Neural cell (in vitro differentiated cells): ENCODE results near the gene GRPEL2. TPM values are rescaled to one million over a fixed set of nuclear protein-coding genes. Genes with fewer than 3 reads are reported as not detected.

ENCODE experiments used
- H2AFZ ChIP-seq: fragments of 200-600, 300-800 bp; sonication (generic), shearing (Covaris generic); 2 replicates; pipeline ENCODE4 v1.6.0; 2014; ENCODE audit warnings: low read depth, mild to moderate bottlenecking, antibody characterized with exemption, low read length, moderate library complexity
- H3F3A ChIP-seq: fragments of 200-600 bp; shearing (Covaris generic); 2 replicates; pipeline ENCODE4 v1.6.1; 2016; ENCODE audit warnings: mild to moderate bottlenecking, moderate library complexity, mixed read lengths, antibody characterized with exemption, low read length; ENCODE audit not compliant: insufficient read depth, poor library complexity, severe bottlenecking
- H3K27ac ChIP-seq: fragments of 200-600, 300-800 bp; sonication (generic), shearing (Covaris generic); 2 replicates; pipeline ENCODE4 v1.5.1; 2014; ENCODE audit warnings: mild to moderate bottlenecking, low read length, moderate library complexity
- H3K27me3 ChIP-seq: fragments of 300-800, 200-600 bp; sonication (generic), shearing (Covaris generic); 2 replicates; pipeline ENCODE4 v1.6.0; 2014; ENCODE audit warnings: mild to moderate bottlenecking, low read depth, low read length, moderate library complexity; ENCODE audit not compliant: insufficient read depth
- H3K36me3 ChIP-seq: fragments of 300-800, 200-600 bp; sonication (generic), shearing (Covaris generic); 2 replicates; pipeline ENCODE4 v1.5.1; 2014; ENCODE audit warnings: mild to moderate bottlenecking, antibody characterized with exemption, low read length, moderate library complexity; ENCODE audit not compliant: insufficient read depth
- H3K4me2 ChIP-seq: fragments of 300-800, 200-600 bp; sonication (generic), shearing (Covaris generic); 2 replicates; pipeline ENCODE4 v1.6.0; 2014; ENCODE audit warnings: mild to moderate bottlenecking, low read length
- H3K4me3 ChIP-seq: fragments of 300-800, 200-600 bp; sonication (generic), shearing (Covaris generic); 2 replicates; pipeline ENCODE4 v1.5.1; 2014; ENCODE audit warnings: mild to moderate bottlenecking, low read length, moderate library complexity
- H3K79me2 ChIP-seq: fragments of 200-600 bp; shearing (Covaris generic); replicated peaks from 2 replicates; pipeline ENCODE4 v1.6.0; 2014; ENCODE audit warnings: mild to moderate bottlenecking, low read length, moderate library complexity; ENCODE audit not compliant: insufficient read depth
- H3K9ac ChIP-seq: fragments of 300-800, 200-600 bp; sonication (generic), shearing (Covaris generic); 2 replicates; pipeline ENCODE4 v1.6.1; 2016; ENCODE audit warnings: mild to moderate bottlenecking, low read length, mixed read lengths
- H3K9me2 ChIP-seq: fragments of 200-600 bp; shearing (Covaris generic); 2 replicates; pipeline ENCODE4 v1.6.1; 2016; ENCODE audit warnings: mild to moderate bottlenecking, low read length, mixed read lengths; ENCODE audit not compliant: insufficient read depth
- H3K9me3 ChIP-seq: fragments of 200-600, 300-800 bp; sonication (generic), shearing (Covaris generic); 2 replicates; pipeline ENCODE4 v1.6.1; 2016; ENCODE audit warnings: mild to moderate bottlenecking, mixed run types, low read length, moderate library complexity, mixed read lengths
- H4K20me1 ChIP-seq: fragments of 200-600 bp; shearing (Covaris generic); 2 replicates; pipeline ENCODE4 v1.6.1; 2016; ENCODE audit warnings: mild to moderate bottlenecking, mixed run types; ENCODE audit not compliant: insufficient read depth
- CTCF ChIP-seq: fragments of 450-650 bp; IDR thresholded peaks from 2 replicates; pipeline ENCODE4 v1.5.1; 2014; ENCODE audit warnings: antibody characterized with exemption, mild to moderate bottlenecking, moderate library complexity; ENCODE audit not compliant: poor library complexity, severe bottlenecking
- EP300 ChIP-seq: fragments of 450-650 bp; conservative IDR thresholded peaks from 2 replicates; pipeline ENCODE4 v1.6.1; 2014; ENCODE audit warnings: antibody characterized with exemption, mild to moderate bottlenecking, moderate library complexity; ENCODE audit not compliant: poor library complexity, severe bottlenecking
- EZH2 ChIP-seq: fragments of 200-600, 300-800 bp; shearing (Covaris generic), sonication (generic); IDR thresholded peaks from 2 replicates; pipeline ENCODE4 v1.6.1; 2014; ENCODE audit warnings: antibody characterized with exemption, low read length, borderline replicate concordance, mild to moderate bottlenecking; ENCODE audit not compliant: insufficient read depth, poor library complexity, severe bottlenecking
- MXI1 ChIP-seq: fragments of 450-650 bp; conservative IDR thresholded peaks from 2 replicates; pipeline ENCODE4 v1.6.1; 2014; ENCODE audit warnings: antibody characterized with exemption, mild to moderate bottlenecking; ENCODE audit not compliant: poor library complexity, severe bottlenecking
- POLR2AphosphoS5 ChIP-seq: IDR thresholded peaks from 2 replicates; pipeline ENCODE4 v1.6.1; 2012
- RAD21 ChIP-seq: fragments of 450-650 bp; conservative IDR thresholded peaks from 2 replicates; pipeline ENCODE4 v1.6.1; 2014; ENCODE audit warnings: antibody characterized with exemption, mild to moderate bottlenecking, moderate library complexity
- SMC3 ChIP-seq: fragments of 450-650 bp; conservative IDR thresholded peaks from 2 replicates; pipeline ENCODE4 v1.6.1; 2014; ENCODE audit warnings: antibody characterized with exemption, mild to moderate bottlenecking, moderate library complexity; ENCODE audit not compliant: poor library complexity
- TAF1 ChIP-seq: IDR thresholded peaks from 2 replicates; pipeline ENCODE4 v1.6.1; 2012; ENCODE audit warnings: low read depth
- polyA plus RNA-seq: library from polyadenylated mRNA; depleted of rRNA; stranded (reverse); fragments of >200 nt; gene quantifications from 2 replicates; pipeline ENCODE4 v1.2.3, GENCODE V29; 2014
- TF ChIP-seq, protein P1 (sequence below): IDR thresholded peaks from 2 replicates; pipeline ENCODE4 v1.6.1; 2012; ENCODE audit warnings: borderline replicate concordance

GRPEL2 gene
- polyA plus RNA-seq, 1 donor from 2014 or later: 19.3 TPM

DNA sequence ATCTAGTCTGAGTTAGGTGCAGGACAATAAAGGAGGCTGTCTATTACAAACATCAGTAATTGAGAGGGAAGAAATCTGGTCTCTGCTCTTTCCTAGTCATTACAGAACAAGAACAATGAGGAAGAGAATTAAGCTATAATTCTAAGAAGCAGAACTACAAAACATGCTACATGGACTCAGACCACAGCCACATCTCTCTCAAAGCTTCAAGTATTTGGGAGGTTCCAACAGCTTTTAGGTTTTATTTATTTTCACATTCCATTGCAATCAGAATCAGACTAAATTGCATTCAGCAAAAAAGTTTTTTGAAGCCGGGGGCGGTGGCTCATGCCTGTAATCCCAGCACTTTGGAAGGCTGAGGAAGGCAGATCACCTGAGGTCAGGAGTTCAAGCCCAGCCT is 1.1 kb upstream of the GRPEL2 start:
- Histone ChIP-seq H3K4me2 (no peak overlapping the region), H3K9ac (peak overlapping the region; percentile 71), H3F3A (no peaks in the 10 kb centered on the region), H3K36me3 (no peaks in the 10 kb centered on the region), H3K9me3 (no peaks in the 10 kb centered on the region), H4K20me1 (no peaks in the 10 kb centered on the region), H3K27ac (peak overlapping the region; percentile 86), H3K4me3 (peak overlapping the region; percentile 80), H3K27me3 (no peaks in the 10 kb centered on the region), H3K9me2 (no peaks in the 10 kb centered on the region), H3K79me2 (peaks cover 10% of the 10 kb centered on the region), H2AFZ (no peak overlapping the region)
- TF ChIP-seq SMC3 (no peak), MXI1 (no peak), EZH2 (no peak), EP300 (no peak), TAF1 (no peak), CTCF (no peak), RAD21 (no peak), POLR2AphosphoS5 (no peak)
- TF ChIP-seq, protein P1, sequence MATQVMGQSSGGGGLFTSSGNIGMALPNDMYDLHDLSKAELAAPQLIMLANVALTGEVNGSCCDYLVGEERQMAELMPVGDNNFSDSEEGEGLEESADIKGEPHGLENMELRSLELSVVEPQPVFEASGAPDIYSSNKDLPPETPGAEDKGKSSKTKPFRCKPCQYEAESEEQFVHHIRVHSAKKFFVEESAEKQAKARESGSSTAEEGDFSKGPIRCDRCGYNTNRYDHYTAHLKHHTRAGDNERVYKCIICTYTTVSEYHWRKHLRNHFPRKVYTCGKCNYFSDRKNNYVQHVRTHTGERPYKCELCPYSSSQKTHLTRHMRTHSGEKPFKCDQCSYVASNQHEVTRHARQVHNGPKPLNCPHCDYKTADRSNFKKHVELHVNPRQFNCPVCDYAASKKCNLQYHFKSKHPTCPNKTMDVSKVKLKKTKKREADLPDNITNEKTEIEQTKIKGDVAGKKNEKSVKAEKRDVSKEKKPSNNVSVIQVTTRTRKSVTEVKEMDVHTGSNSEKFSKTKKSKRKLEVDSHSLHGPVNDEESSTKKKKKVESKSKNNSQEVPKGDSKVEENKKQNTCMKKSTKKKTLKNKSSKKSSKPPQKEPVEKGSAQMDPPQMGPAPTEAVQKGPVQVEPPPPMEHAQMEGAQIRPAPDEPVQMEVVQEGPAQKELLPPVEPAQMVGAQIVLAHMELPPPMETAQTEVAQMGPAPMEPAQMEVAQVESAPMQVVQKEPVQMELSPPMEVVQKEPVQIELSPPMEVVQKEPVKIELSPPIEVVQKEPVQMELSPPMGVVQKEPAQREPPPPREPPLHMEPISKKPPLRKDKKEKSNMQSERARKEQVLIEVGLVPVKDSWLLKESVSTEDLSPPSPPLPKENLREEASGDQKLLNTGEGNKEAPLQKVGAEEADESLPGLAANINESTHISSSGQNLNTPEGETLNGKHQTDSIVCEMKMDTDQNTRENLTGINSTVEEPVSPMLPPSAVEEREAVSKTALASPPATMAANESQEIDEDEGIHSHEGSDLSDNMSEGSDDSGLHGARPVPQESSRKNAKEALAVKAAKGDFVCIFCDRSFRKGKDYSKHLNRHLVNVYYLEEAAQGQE: no peak

- Histone ChIP-seq H3F3A (no peaks in the 10 kb centered on the region), H3K79me2 (peaks cover 10% of the 10 kb centered on the region), H2AFZ (peak overlapping the region; percentile 86), H3K9ac (peak overlapping the region; percentile 71), H3K9me3 (no peaks in the 10 kb centered on the region), H3K27me3 (no peaks in the 10 kb centered on the region), H3K27ac (peak overlapping the region; percentile 86), H3K4me3 (peak overlapping the region; percentile 80), H3K9me2 (no peaks in the 10 kb centered on the region), H4K20me1 (no peaks in the 10 kb centered on the region), H3K36me3 (no peaks in the 10 kb centered on the region), H3K4me2 (peak overlapping the region; percentile 69)
- no peak for TF ChIP-seq EZH2
Observed at GRCh38 chr5:149345892-149346222, 558 bp downstream of the GRPEL2 start.

GRCh38 chr5:149348518-149348917 is 3.2 kb downstream of the GRPEL2 start:
- Histone ChIP-seq H3K9ac (no peak overlapping the region), H3K79me2 (peaks cover 10% of the 10 kb centered on the region), H2AFZ (no peak overlapping the region), H3K9me2 (no peaks in the 10 kb centered on the region), H3K36me3 (no peaks in the 10 kb centered on the region), H3K9me3 (no peaks in the 10 kb centered on the region), H3F3A (no peaks in the 10 kb centered on the region), H3K27ac (no peak overlapping the region), H3K4me2 (no peak overlapping the region), H4K20me1 (no peaks in the 10 kb centered on the region), H3K4me3 (no peak overlapping the region), H3K27me3 (no peaks in the 10 kb centered on the region)
- no peak for TF ChIP-seq TAF1
